Panc1 (cell line): ENCODE measurements around the gene CACNA2D3.

Experiments used
- CTCF ChIP-seq: fragments of 450-650 bp; IDR thresholded peaks from 2 replicates; pipeline ENCODE4 v1.5.1; 2017; ENCODE audit warnings: mild to moderate bottlenecking
- POLR2AphosphoS5 ChIP-seq: IDR thresholded peaks from 2 replicates; pipeline ENCODE4 v1.6.1; 2012; ENCODE audit warnings: mild to moderate bottlenecking, low read depth, low read length, moderate library complexity
- TF ChIP-seq, protein P1 (sequence below), 2 experiments: IDR thresholded peaks; 2 replicates each; pipeline ENCODE4 v1.6.1; 2011 to 2012; ENCODE audit warnings: low read depth in 2 of 2, control low read depth in 1 of 2, low read length in 1 of 2, mild to moderate bottlenecking in 1 of 2, moderate library complexity in 1 of 2; ENCODE audit not compliant: insufficient read depth in 1 of 2

DNA sequence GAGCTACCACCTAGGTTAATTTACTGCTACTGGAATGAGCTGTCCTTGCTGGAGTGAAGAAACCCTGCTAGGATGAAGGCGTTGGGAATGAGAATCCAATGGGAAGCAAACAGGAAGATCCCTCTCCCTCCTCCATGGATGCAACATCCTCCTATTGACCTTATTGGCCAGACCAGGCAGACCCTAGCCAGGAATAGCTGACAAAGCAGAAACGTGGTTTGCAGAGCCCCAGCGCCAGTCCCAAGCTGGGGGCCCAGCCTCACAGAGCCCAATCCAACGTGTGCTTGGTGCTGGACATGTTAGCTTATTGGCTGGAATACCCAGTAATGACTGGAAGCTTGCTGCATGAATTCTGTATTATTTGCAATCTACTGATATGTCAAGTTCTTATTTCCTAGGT is 532.4 kb downstream of the CACNA2D3 start:
- no peak for TF ChIP-seq POLR2AphosphoS5
- TF ChIP-seq CTCF = no peak
- TF ChIP-seq, protein P1, sequence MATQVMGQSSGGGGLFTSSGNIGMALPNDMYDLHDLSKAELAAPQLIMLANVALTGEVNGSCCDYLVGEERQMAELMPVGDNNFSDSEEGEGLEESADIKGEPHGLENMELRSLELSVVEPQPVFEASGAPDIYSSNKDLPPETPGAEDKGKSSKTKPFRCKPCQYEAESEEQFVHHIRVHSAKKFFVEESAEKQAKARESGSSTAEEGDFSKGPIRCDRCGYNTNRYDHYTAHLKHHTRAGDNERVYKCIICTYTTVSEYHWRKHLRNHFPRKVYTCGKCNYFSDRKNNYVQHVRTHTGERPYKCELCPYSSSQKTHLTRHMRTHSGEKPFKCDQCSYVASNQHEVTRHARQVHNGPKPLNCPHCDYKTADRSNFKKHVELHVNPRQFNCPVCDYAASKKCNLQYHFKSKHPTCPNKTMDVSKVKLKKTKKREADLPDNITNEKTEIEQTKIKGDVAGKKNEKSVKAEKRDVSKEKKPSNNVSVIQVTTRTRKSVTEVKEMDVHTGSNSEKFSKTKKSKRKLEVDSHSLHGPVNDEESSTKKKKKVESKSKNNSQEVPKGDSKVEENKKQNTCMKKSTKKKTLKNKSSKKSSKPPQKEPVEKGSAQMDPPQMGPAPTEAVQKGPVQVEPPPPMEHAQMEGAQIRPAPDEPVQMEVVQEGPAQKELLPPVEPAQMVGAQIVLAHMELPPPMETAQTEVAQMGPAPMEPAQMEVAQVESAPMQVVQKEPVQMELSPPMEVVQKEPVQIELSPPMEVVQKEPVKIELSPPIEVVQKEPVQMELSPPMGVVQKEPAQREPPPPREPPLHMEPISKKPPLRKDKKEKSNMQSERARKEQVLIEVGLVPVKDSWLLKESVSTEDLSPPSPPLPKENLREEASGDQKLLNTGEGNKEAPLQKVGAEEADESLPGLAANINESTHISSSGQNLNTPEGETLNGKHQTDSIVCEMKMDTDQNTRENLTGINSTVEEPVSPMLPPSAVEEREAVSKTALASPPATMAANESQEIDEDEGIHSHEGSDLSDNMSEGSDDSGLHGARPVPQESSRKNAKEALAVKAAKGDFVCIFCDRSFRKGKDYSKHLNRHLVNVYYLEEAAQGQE (IDR thresholded peaks at IDR 0.05; ENCODE audit: insufficient read depth in 1 of 2, low read depth in 2 of 2, low read length in 1 of 2) = no peak
